ENCODE data around the gene ATP8B1. TPM values are rescaled to one million over a fixed set of nuclear protein-coding genes. Genes with fewer than 3 reads are reported as not detected.

Gene ATP8B1
- total RNA-seq, 1 donor from 2014 or later = 9.3 TPM

Other genes with a start within 250 kb of the ATP8B1 start
- 39.5 TPM for gene FECH, start 216.6 kb downstream of the ATP8B1 start, total RNA-seq
- gene NARS1, start 181.5 kb downstream of the ATP8B1 start, total RNA-seq = 111 TPM
- 49.3 TPM for gene NEDD4L, start 240.9 kb upstream of the ATP8B1 start, total RNA-seq